WTC11 (cell line): ENCODE measurements around the gene TTC7B.

Experiments used
- ATF2 ChIP-seq: sonication (generic); formaldehyde crosslinking; IDR thresholded peaks from 2 replicates; pipeline ENCODE4 v1.8.1; 2022; ENCODE audit warnings: low read depth, missing genetic modification reagents, borderline replicate concordance
- CREM ChIP-seq: sonication (generic); formaldehyde crosslinking; IDR thresholded peaks from 2 replicates; pipeline ENCODE4 v1.8.1; 2022; ENCODE audit warnings: mild to moderate bottlenecking, missing genetic modification reagents, moderate library complexity
- CTCF ChIP-seq: fragments of 200-600 bp; IDR thresholded peaks from 2 replicates; pipeline ENCODE4 v1.8.0; 2022; ENCODE audit warnings: antibody characterized with exemption
- E2F4 ChIP-seq: sonication (generic); formaldehyde crosslinking; IDR thresholded peaks from 2 replicates; pipeline ENCODE4 v1.8.1; 2022; ENCODE audit warnings: low read depth, mild to moderate bottlenecking, moderate library complexity, missing genetic modification reagents, borderline replicate concordance
- ELF4 ChIP-seq: sonication (generic); formaldehyde crosslinking; IDR thresholded peaks from 2 replicates; pipeline ENCODE4 v1.8.1; 2022; ENCODE audit warnings: low read depth, mild to moderate bottlenecking, moderate library complexity, missing genetic modification reagents
- FOXP4 ChIP-seq: sonication (generic); formaldehyde crosslinking; IDR thresholded peaks from 2 replicates; pipeline ENCODE4 v1.8.0; 2022; ENCODE audit warnings: mild to moderate bottlenecking, missing genetic modification reagents
- NR2C2 ChIP-seq: sonication (generic); formaldehyde crosslinking; IDR thresholded peaks from 2 replicates; pipeline ENCODE4 v1.8.0; 2022; ENCODE audit warnings: mild to moderate bottlenecking, missing genetic modification reagents
- SMAD3 ChIP-seq: sonication (generic); formaldehyde crosslinking; IDR thresholded peaks from 2 replicates; pipeline ENCODE4 v1.8.0; 2022; ENCODE audit warnings: missing genetic modification reagents, mild to moderate bottlenecking, borderline replicate concordance
- SP1 ChIP-seq: sonication (generic); formaldehyde crosslinking; conservative IDR thresholded peaks from 2 replicates; pipeline ENCODE4 v1.8.1; 2022; ENCODE audit warnings: missing genetic modification reagents
- ZBTB21 ChIP-seq: sonication (generic); formaldehyde crosslinking; IDR thresholded peaks from 2 replicates; pipeline ENCODE4 v1.8.1; 2023; ENCODE audit warnings: mild to moderate bottlenecking, missing genetic modification reagents, borderline replicate concordance
- ZNF532 ChIP-seq: fragments of 250-450 bp; sonication (Bioruptor Pico); IDR thresholded peaks from 2 replicates; pipeline ENCODE4 v1.9.0; 2021; ENCODE audit warnings: mild to moderate bottlenecking, borderline replicate concordance
- ZSCAN18 ChIP-seq: fragments of 250-450 bp; sonication (Bioruptor Pico); IDR thresholded peaks from 2 replicates; pipeline ENCODE4 v2.1.2; 2022; ENCODE audit warnings: mild to moderate bottlenecking, moderate library complexity

- TF ChIP-seq SP1 (CRISPR knock-in tag) (no peak), CTCF (no peak), ATF2 (CRISPR knock-in tag) (no peak), SMAD3 (CRISPR knock-in tag) (no peak), E2F4 (no peak), ELF4 (CRISPR knock-in tag) (no peak), FOXP4 (CRISPR knock-in tag) (no peak), ZSCAN18 (CRISPR knock-in tag) (no peak), ZBTB21 (no peak), NR2C2 (no peak), CREM (CRISPR knock-in tag) (no peak), ZNF532 (CRISPR knock-in tag) (no peak)
Observed at GRCh38 chr14:90663140-90663539, 153.1 kb downstream of the TTC7B start.
